Esophagus mucosa (tissue), 1 donor: ENCODE data around the gene RNASE8. TPM values are rescaled to one million over a fixed set of nuclear protein-coding genes. Genes with fewer than 3 reads are reported as not detected.

Source experiments
- ATAC-seq: fragments of 200-7000 bp; cut with Tn5 transposase; one replicate; pipeline ENCODE4 v1.9.1; 2020
- total RNA-seq: library from RNA; stranded (reverse); gene quantifications from one replicate; pipeline ENCODE4 v1.2.4, GENCODE V29; 2023
- donor health status: DM: yes; HTN: yes; CAD: no.

The RNASE8 gene
- total RNA-seq, 1 donor from 2014 or later = not detected

DNA sequence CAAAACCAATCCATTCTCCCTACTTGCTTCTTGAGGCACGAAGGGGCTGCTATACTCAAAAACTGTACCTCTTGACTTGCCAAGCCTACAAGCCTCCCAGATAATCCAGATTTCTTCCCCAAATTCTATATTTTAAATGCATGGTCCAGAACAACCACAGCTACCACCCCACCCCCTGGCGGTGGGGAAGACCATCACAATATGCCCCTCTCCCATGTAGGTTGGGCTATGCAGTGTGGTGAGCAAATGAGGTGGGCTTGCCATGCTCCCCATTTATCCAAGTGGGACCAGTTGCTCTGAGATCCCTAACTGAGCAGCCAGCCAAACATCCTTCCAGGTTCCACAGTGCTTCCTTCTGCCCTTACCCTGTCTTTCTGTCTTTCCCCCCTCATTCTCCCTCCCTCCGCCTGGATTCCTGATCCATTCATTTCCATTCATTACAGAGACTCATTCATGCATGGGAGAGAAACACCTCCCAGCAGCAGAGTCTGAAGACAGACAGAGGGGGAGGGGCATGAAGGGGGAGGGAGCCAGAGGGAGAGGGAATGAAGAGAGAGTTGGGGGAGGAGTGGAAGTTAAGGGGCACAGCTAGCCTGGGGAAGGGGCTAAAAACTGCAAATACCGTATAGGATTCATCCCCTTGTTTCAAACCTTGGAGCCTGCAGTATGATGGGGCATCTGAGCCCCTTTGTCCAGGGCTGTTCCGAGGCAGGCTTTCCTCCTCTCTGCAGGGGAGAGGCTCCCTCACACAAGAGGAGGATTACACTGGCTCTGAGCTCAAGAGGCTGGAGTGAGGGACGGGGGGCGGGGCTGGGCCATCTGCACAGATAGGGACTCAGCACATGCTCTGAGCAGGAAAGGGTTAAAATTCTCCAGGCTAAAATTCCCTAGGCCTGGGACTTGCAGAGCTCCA is 36.4 kb downstream of the RNASE8 start:
- no peak for ATAC-seq

DNA sequence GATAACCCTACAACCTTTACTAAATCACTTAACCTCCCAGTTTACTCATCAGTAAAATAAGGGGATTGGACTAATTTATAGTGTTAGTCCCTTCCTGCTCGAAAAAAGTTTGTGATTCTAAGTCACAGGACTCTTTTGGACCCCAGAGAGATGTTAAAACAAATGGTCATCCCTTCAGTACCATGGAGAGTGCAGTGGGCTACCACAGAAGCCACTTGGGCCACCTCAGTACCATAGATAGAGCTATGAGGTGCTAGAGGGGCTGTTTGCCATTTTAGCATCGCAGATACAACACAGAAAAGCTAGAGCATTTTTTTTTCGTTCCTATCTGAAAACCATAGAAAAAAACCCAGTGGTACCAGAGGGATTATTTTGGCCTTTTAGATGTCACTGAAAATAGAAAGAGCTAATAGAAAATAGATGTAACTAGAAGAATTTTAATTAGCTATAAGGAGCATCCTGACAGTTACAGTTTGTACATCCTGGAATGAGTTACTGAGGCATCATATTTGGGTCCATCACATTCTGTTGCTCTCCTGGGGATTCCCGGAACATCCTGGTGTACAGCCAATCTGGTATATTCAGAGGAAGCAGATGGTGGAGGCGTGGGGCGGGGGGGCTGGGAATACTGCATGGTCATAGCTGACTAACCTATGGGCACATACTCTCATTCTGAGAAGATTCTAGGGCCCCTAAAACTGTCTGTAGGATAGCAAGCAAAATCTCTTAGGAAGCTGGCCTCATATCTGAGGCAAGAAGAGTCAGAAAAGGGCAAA is 38.0 kb downstream of the RNASE8 start:
- ATAC-seq = no peak

DNA sequence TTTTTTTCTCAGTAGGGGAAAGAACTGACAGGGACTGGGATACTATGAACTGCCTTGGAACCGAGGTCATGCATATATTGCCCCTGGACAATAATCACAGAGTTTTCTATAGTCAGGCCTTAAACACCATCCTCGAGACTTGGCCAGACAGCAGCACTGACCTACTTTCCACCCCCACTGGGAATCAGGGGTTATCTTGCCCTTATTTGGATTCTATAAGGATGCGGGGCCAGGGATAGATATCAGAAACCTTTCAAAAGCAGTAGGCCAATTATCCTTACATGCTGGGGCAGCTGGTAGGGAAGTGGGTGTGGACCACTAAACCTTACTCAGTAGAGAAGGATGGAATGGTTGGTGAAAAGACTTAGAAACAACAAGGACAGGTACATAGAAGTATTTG is 38.8 kb downstream of the RNASE8 start:
- ATAC-seq = no peak

DNA sequence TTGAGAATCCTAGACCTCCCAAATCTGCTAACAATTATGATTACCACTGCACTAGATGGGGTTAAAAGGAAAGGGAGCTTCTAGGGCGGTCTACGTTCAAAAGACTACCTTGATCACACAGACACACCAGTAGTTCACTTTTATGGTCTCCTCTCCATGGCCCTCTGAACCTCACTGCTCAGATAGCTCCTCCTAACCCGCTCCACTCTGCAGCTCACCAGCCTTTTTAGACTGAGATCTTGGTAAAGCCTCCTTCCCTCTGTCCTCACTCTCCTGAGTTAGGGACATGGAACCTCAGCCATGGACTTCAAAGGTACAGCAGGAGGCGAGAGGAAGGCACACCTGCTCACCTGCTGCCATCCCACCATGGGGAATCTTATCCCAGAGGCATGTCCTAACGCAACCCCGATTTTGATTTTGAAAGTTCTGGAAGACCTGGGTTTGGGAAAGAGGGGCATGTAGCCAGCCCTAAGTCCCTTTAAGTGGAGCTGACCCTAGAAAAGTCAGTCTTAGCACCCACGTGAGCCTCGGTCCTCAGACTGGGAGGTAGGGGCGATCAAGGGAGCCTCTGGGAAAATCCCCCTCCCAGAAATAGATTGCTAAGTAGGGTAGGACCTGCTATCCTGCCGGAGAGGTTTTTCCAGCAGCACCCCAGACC is 39.5 kb downstream of the RNASE8 start:
- ATAC-seq = no peak

DNA sequence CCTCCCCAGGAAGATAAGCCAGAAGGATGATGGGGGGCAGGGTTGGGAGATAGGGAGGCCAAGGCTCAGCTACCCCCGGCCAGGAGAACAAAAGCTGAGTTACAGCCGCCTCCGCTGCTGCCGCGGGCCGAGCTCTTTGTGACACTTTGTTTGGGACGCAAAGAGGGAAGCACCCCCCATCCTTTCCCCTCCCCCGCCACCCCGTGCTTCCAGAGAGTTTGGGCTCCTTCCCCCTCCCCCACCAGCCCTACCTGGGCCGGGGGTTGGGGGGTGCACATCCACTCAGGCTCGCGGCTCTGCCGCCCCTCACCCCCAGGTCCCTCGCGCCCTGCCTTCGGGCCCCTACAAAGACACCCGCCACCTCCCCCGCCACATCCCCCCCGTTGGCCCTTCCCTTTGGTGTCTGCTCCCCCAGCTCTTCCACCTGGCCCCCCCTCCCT is 40.0 kb downstream of the RNASE8 start:
- no peak for ATAC-seq

DNA sequence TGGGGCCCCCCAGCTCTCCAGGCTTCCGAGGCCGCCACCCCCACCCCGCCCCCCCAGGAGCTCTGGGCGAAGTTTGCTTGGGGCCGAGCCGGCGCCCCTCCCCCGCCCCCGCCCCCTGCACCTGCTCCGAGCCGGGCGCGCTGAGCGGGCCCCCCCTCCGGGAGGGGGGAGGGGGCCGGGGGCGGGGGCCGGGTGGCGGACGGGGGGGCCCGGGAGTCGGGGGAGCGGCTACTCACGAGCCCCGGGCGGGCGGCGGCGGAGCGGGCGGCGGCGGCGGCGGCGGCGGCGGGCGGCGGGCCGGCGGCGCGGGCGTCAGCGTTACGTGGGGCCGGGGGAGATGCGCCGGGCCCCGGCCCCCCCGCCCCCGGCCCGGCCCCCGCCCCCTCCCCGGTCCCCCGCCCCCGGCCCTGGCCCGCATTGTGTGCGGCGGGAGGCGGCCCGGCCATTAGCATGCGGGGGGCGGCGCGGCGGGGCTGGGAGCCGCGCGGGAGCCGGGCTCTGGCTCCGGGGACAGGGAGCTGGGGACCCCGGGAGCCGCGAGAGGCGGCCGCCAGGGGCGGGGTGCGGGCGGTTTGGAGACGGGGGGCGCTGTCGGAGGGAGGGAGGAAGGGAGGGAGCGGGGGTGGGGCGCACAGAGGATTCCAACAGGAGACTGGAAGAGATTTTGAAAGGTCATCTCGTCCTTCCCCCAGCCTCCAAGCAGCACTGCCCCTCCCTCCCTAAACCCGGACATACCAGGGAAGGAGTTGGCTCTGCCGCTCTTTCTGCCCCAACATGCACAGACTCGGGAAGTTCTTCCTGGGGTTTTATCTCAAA is 40.7 kb downstream of the RNASE8 start, which contains the start of gene ZNF219:
Gene ZNF219 (minus strand): TSS at position 580 of the 816 bp plus-strand sequence. CDS start 5,064 bp downstream, outside the sequence.
- peak; percentile 61 for ATAC-seq

DNA sequence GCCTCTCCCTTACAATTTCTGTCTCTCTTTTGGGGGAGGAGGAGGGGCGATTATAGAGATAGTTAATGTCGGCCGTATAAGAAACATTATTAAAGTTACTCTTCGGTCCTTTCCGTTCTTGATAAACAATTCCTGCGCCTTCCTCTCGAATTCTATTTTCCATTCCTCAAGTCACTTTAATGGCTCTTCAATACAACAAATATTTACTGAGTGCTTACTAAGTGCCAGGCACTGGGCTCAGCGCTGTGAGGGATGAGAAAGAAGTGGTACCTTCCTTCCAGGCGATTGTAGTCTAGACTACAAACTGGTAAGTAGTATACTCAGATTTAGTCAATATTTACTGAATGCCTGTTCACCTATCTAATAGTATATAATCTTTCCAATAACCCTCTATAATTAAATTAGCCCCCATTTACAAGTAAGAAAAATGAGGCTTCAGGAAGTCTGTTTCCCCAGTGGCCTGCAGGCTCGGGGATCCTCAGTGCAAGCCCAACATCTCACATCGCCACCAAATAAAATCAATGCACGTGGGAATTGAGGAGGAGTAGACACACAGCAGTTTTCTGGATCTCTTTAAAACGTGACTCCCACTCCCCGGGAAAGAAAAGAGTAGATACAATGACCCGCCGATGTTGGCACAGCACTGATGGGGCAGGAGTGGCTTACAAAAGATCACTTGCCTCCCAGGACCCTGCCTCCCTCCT is 41.4 kb downstream of the RNASE8 start:
- ATAC-seq = no peak

DNA sequence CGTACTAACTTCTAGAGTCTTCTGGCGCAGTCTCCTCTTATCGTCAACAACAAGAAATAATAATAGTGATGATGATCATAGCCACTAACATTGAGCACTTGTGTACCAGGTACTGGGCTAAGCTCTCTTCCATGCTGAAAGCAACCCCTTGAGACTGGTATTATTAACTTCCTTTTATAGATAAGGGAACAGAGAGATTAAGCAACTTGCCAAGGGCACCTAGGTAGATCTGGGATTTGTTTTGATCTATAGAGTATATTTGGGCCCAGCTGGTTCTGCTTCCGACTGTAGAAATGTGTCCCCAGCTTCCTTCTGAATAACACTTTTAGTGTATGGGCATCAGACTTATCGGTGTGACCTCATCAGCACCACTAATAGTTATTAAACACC is 42.0 kb downstream of the RNASE8 start:
- ATAC-seq = no peak

DNA sequence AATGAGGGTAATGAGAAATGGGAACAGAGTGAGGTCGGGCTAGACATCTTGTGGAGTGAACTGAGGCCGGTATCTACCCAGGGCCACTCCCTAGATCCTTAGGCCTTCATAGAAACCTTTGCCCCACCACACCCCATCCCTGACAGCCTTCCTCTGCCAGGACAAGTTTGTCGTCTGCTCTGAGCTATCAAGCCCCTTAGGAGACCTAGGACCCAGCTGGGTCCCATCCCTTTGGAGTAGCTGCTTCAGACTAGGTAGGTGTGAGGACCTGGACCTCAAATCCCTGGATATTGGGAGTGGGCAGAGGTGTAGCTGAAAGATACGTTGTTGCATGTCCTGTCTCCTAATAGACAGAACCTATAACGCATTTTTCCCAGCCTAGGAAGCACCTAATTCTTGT is 43.3 kb downstream of the RNASE8 start, which contains the start of gene TMEM253:
Gene TMEM253 (plus strand): TSS at position 136 of the 400 bp plus-strand sequence. CDS start 278 bp downstream, outside the sequence.
- no peak for ATAC-seq

DNA sequence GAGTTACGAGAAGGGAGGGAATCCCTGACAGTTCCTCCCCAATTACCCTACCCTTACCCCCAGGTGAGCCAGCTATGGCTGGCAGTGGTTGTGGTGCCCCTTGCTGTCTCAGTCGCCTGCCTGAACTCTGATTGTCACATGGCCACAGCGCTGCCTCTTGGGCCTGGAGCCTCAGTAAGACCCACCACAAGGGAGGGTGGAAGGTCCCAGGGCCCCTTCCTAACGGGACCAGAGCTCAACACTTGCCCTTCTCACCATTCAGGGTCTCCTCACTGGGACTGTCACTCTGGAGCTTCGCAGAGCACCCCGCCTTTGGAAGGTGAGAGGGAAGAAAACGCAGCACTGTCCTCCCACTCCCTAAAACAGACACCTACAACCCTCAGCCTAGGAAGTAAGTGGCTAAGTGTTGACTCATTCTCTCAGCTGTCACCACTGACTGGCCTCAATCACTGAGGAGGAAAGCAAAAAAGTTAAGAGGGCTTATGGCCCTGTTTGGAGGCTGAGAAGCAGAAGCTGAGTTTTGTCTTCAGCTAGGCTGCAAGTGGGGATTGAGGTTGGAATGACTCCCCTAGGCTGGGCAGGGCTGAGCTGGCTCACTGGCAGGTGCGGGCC is 44.3 kb downstream of the RNASE8 start:
- peak; percentile 12 for ATAC-seq

DNA sequence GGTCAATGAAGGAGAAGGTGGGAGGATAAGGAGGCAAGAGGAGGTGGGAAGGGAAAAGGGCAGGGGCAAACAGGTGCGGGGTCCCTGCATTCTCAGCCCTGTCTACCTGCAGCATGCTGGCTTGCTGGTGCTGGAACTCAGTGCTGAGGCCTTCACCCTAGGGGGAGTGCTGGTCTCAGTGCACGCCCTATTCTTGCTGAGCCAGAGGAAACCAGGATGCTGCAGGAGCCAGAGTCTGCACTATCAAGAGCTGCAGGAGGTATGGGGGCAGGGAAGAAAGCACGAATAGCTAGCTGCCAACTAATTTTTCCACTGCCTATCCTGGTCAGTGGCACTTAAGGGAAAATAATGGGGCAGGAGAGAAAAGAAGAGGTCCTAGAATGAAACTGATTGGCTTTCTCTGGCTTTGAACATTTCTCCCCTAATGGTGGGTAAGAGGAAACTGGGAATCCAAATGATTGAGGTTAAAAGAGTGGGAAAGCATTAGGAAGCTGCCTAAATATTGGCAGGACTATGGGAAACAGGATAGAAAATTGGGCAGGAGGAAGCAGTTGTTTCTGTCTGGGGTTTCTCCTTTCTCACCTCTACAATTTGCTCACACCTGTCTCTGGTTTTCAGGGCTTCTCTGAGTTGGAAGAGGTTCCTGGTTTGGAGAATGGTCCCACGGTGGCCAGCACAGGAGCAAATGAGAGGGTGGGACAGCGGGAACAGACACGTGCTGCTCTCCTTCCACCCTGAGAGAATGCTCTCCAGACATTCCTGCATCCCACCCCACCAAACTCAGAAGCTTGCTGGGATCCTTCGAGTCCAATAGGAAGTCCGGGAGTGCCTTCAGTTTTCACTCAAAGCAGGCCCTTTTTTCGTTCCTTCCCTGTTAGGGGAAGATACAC is 45.1 kb downstream of the RNASE8 start:
- no peak for ATAC-seq

DNA sequence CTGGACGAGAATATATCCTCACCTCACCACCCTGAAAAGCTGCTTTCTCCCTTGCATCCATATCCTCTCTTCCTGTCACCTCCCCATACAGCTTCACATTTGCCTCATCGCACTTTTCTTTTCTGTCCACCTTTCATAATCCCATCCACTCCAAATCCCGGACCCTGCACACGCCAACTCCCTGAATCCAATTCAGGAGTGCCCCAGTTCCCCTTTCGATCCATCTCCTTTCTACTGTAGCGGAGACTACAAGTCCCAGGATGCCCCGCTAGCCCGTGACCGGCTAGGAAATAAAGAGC is 45.7 kb downstream of the RNASE8 start:
- ATAC-seq = no peak

DNA sequence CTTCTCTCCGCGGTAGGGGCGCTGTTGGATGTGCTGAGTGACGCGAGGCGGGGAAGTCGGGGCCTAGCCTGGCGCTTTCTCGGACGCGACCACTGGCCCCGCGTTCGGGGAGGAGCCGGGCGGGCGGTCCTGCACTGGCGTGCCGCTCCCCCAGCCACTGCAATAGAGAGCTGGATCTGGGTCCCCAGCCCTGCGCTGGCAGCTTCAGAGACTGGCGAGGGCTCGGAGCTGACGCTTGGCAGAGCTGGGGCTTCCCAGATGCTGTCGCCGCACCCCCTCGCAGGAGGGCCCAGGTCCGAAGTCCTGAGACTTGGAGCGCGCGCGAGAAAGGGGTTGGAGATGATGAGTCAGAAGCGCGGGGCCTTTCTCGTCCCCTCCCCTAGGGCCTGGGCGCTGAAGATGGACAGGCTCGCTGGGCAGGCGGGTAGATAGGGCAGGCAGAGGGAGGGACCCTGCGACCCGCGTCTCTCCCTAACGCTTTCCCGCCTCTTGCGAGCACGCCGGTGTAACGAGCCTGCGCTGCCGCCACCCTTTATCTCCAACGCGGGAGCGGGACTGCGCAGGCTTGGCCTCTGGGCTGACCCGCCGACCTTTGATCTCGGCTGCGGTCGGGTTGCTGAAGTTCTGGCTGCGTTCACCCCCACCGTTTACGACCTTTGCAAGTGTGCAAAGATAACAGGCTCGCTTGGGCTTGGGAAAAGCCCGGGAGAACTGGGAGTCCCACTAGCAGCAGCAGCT is 46.3 kb downstream of the RNASE8 start:
- ATAC-seq = peak; percentile 83

DNA sequence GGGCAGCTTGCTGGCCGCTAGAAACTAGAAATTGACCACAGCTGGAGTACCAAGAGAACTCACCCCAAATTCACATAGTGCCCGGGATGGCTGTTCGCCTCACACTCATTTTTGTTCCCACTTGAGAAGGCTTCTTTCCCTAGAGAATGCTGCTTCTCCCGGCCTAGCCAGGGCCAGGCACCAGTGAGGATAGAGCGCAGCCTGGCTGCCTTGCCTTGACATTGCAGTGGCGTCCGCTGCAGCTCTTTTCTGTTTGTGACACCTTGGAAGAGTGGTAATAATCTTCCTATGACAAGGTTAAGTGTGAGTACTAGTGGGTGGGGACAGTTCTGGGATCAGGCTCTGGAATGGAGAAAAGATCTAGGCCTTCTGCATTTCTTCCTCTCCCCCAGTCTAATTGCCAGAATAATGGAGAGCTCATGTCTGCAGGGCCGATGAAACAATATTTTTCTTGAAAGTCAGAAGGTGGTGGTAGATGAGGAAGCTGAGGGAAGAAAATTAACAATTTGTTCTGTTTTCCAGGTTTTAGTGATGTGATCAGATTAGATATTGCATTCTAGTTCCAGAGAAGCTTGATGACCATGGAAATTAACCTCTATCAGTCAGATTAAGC is 46.9 kb downstream of the RNASE8 start:
- ATAC-seq = peak; percentile 67

DNA sequence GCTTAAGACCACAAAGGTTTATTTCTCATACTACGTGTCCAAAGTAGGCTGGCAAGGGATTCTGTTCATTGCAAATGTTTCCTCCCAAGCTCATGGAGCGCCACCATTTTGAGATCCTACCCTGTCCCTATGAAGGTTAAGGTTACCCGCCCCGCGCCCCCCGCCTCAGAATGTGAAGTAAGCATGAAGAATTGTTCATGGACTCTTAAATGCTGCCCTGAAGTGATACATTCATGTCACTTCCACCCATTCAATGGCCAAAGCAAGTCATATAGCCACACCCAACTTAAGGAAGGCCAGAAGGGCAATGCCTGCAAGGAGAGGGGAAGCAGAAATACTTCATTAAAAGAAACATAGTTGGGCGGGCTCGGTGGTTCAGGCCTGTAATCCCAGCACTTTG is 47.5 kb downstream of the RNASE8 start:
- ATAC-seq = no peak

DNA sequence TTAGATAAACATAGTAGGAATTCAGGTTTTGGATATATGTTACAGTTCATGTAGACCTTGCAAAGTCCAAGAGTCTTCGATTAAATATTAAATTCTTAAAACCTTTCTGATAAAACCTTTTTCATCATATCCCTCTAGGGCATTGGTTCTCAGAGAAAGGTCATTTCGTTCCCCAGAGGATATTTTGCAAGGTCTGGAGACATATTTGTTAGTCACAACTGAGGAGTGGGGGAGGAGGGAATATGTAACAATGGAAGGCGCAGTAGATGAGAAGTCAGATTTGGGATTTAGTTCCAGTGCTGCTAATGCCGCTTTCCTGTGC is 48.5 kb downstream of the RNASE8 start:
- peak; percentile 22 for ATAC-seq

DNA sequence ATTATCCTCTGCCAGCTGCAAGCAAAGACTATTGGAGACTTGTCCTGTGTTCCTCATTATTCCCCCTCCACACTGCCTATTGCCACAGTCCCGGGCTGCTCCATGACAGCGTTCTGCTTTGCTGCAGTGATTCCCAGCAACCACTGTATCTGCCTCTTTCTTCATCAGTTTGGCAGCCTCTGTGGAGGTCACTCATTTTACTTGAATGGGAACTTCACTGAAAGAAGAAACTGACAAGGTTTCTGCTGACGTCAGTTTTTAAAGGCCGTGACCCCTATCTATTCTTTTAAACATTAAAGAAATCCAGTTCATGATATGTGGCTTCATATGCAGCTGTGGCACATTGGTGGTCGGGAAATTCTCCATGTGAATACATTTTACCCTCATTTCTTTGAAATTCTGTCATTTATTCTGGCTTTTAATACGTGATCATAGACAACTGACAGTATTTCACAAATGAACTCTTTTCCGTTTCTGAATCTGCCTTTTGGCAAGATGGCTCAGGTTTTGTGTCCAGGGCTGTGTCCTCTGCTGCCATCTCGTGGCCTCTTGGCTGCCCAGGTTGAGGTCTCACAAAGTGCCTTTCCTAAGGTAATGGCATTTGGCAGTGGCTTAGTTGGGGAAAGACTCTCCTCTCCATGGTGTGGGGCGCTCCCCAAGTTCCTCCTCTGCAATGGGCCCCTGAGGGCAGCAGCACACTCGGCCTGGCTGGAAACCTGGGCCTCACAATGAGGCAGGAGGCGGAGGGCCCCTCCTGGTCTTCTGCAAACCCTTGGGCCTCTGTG is 49.1 kb downstream of the RNASE8 start:
- ATAC-seq = peak; percentile 23

DNA sequence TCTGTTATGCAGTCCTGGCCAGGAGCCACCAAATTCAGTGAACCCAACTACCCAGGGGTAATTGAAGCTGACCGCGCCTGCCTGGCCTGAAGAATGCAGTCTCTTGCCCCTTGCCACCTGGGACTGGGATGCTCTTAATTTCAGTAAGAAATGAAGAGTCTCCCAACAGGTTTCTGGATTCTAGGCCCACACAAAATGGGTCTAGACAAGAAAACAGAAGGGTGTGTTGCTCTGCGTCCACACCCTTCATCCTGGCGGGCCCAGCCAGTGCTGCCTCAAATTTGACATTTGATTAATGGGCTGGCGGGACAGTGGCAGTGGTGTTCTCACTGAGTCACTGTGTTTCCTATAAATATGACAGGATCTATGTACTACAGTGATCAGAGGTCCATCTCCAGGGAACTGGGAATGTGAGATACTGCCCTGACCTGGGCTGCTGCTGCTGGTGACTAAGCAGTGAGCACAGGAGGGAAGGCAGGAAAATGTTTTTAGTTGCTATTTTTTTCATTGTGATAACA is 49.7 kb downstream of the RNASE8 start:
- ATAC-seq = peak; percentile 48
